ENCODE measurements around the gene DNAH10.

The DNAH10 gene

DNA sequence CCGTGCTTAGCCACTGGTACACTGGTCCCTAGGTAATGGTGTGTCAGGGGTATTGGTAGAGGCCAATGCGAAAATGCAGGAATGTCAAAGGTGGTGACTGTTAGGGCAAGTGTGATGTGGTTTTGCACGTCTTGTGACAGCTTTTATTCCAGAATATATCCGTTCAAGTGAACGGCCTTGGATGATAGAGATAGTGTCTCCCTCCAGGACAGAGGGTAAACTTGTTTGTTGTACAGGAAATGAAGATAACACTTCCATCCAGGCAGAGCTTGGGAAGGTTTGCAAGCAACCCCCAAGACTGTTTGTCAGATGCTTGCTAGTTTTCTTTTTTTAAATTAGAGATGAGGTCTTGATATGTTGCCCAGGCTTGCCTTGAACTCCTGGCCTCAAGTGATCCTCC is 84.2 kb downstream of the DNAH10 start:
- DNase-seq, result no peak

DNA sequence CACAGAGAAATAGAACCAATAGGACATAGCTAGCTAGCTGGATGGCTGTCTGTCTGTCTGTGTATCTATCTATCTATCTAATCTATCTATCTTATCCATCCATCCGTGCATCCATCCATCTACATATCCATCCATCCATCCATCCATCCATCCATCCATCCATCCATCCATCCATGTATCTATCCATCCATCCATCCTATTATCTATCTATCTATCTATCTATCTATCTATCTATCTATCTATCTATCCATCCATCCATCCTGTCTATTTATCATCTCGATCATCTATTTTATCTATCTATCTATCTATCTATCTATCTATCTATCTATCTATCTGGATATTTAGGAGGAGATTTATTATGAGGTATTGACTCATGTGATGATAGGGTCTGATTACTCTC is 84.9 kb downstream of the DNAH10 start:
- DNase-seq, result no peak

DNA sequence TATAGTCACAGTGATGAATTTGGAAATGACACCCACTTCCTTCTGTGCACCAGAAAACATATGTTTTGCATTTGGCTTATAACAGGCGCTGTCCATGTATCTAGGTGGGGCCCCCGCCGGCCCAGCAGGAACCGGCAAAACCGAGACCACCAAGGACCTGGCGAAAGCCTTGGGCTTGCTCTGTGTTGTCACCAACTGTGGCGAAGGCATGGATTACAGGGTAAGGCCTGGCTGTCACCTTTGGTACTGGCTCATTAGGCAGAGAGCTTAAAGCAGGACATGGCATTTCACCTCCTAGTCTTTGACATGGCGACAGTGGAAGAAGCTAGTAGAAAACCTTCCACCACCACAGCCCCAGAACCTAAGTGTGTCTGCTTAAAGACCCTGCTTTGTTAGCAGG is 85.8 kb downstream of the DNAH10 start:
- no peak for DNase-seq

DNA sequence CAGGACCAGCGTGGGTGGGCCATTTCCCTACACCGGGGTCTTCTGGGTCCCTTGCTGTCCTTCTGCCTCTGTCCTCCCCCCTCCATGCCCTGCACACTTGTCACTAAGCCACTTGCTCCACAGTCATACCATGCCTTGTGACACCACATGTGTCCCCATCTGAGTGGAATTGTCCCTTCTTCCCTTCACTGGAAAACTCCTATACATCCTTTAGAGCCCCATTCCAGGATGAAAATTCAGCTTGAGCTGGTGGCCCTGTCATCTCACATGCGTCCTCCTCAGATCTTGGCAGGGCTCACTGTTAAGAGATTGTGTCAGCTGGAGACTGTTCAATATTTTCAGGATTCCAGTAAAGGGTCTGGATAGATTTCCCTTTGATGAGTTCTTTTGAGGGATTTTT is 87.4 kb downstream of the DNAH10 start:
- DNase-seq, result no peak

GRCh38 chr12:123850246-123851134 is 88.4 kb downstream of the DNAH10 start:
- no peak for DNase-seq

- no peak for DNase-seq
Observed at GRCh38 chr12:123853396-123854070, 91.4 kb downstream of the DNAH10 start.

DNA sequence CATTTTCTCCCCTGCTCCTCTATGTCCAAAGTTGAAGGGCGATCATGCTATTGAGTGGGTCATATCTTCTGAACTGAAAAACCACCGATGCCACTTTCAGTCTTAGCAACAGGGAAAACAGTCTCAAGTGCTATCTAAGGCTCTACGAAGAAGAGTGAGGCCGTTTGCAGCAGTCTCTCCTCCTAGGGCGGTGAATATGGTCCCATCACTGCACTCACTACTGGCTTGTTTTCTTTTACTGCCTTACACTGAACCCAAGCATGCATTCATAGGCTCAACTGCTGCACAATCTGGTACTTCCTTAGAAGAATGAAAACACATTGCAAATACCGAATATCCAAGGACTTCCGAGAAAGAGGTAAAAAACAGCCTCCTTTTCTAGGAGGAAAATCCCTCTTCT is 92.1 kb downstream of the DNAH10 start:
- DNase-seq, result no peak

- no peak for DNase-seq
Observed at GRCh38 chr12:123854918-123855317, 92.8 kb downstream of the DNAH10 start.

- no peak for DNase-seq
Observed at GRCh38 chr12:123856681-123857080, 94.6 kb downstream of the DNAH10 start.

GRCh38 chr12:123858176-123858575 is 96.1 kb downstream of the DNAH10 start:
- no peak for DNase-seq

- DNase-seq, result no peak
Observed at GRCh38 chr12:123859035-123859434, 96.9 kb downstream of the DNAH10 start.

DNA sequence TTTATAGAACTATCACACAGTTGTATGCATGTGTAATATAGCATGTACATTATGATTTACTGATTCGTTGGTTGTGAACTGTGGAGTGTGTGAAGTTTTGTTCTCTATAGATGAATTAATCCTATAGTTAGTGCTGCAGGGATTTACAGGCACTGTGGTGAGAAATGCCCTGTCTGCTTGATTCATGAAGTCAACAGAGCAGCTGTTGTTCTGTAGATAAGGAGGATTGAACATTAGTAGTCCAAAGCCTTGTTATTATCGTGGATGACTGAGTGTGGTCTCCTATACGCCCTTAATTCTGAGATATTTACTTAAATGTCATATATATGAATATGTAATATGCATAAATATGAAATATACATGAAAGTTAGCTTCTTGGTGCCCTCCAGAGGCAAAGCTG is 98.3 kb downstream of the DNAH10 start:
- no peak for DNase-seq

- DNase-seq, result no peak
Observed at GRCh38 chr12:123861392-123861791, 99.3 kb downstream of the DNAH10 start.

DNA sequence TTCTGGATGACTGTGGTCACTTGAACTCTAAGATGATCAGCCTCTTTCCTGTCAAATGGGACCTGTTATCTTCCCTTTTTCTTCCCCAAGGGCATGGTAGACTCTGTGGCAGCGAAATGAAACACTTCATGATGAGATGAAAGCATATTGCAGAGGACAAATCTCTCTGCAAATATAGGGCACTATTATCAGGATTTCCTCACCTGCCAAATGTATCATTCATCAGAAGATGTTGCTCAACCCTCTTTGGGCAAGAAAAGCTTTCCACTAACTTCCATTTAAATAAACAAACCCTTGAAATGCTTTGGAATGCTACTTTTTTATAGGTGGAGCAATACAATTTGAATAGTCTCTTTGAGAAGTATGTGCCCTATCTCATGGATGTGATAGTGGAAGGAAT is 105.0 kb downstream of the DNAH10 start:
- DNase-seq, result no peak

GRCh38 chr12:123868791-123869190 is 106.7 kb downstream of the DNAH10 start:
- DNase-seq, result no peak

GRCh38 chr12:123873793-123874192 is 111.7 kb downstream of the DNAH10 start:
- no peak for DNase-seq

DNA sequence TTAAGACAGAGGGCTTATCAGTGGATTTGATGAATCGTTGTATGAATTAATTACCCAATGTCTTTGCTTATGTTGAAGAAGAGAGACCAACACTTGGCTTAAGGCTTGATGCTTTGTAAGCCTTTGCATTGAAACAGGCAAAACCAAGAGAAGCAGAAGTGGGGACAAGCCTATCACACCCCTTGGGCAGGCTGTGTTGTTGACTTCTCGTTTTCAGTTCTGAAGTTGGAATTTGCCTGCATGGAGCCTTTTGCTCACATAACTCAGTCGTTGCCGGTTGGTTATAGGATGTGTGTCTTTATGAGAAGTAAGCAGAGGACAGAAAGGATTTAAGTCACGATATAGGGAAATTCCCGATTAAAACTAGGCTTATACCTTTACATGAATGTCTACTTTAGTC is 115.9 kb downstream of the DNAH10 start:
- no peak for DNase-seq

GRCh38 chr12:123879101-123879500 is 117.0 kb downstream of the DNAH10 start:
- DNase-seq, result no peak

- DNase-seq, result no peak
Observed at GRCh38 chr12:123879691-123880090, 117.6 kb downstream of the DNAH10 start.

DNA sequence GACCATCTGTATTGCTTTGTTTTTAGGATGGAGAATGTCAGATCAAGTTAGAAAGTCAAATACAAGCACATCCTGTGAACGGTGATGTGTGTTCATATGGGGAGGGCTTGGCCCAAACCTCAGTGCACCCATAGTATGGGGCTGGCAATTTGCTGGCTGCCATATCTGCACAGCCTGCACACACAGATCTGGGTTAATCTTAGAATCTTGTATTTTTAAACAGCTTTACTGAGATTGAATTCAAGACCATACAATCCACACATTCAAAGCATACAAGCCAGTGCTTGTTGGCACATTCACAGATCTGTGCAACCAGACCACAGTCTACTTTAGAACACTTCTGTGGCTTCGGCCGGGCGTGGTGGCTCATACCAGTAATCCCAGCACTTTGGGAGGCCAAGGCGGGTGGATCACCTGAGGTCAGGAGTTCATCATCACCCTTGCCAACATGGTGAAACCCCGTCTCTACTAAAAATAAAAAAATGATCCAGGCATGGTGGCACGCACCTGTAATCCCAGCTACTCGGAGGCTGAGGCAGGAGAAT is 120.1 kb downstream of the DNAH10 start:
- no peak for DNase-seq

DNA sequence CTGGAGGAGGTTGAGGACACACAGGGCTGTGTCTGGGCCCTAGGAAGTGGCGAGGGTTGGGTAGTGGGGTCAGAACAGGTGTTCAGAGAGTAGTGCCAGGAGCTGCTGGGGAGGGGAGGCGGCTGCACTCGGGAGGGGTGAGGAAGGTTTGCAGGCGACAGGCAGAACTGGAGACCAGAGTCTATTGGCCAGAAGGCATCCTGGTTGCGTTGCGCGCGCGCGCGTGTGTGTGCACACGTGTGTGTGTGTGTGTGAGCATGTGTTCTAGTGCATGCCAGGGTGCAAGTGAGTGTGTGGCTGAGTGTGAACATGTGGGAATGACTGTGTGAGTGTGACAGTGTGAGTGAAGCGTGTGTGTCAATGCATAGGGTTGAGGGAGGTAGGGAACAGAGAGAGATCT is 124.2 kb downstream of the DNAH10 start:
- no peak for DNase-seq

DNA sequence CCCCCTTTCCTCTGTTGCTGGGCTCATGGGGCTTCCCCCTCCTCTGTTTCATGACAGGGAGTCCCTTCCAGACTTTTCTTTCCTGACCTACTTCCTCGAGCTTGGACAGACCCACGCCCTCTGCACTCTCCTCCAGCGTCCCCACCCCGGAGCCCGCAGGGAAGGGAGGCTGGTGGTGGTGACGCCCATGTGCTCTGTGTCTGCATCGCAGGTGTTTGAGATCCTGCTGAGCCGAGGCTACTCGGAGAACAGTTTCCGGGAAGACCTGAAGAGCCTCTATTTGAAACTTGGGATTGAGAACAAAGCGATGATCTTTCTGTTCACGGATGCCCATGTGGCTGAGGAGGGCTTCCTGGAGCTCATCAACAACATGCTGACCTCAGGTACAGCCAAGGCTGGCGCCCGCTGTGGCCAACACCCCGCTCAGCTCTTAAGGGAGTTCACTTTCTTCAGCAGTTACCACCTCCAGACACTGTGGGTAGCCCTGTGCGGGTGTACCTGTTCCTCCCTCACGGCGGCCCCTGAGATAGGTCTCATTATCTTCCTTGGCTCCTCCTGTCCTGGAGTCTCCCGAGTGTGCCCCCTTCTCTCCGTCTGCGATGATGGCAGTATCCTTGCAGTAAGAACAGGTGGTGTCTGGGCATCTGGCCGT is 125.0 kb downstream of the DNAH10 start:
- DNase-seq, result no peak

DNA sequence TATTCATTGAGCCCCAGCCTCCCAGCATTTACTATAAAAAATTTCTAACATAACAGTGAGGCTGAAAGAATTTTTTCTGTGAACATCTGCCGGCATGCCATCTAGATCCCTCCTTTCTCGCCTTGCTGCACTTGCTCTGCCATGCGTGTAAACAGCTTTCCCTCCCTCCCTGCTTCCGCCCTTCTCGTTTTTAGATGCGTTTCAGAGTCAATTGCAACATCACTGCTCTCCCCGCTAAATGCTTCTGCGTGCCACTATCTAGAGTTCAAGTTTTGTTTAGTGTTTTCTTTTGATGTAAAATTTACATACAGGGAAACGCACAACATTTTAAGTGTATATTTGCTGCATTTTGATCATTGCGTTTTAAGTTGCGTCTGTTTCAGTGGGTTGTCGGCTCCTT is 126.9 kb downstream of the DNAH10 start:
- DNase-seq, result no peak
